Measurements from ENCODE around the gene ADAM22.

DNA sequence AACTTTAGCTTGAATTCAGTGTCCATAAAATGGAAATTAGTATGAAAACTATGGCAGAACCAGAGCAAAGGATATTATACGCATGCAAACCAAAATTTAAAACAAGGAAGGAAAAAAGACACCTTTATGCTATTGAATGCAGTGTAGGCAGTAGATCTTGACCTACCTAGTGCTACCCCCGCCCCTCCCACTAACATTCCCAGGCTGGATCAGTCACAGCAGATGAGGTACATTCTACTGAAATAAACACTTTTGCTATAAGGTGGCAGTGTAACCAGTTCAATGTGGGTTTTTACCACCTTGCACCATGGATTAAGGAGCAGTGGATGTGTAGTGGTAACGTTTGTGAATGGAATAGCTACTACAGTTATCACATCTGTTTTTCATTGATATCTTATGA lies 257.9 kb downstream of the ADAM22 start:
- no peak for TF ChIP-seq POLR2A (IDR thresholded peaks at IDR 0.05; ENCODE audit: low read depth, low read length)
- TF ChIP-seq POLR2AphosphoS5 (IDR thresholded peaks at IDR 0.05; ENCODE audit: low read depth, low read length): no peak
